Activated CD4-positive, alpha-beta T cell treated with anti-CD3 and anti-CD28 coated beads, Interleukin-2, amount 10 ng/mL, durations not matched to agents 24 days and 14 days (primary cell): ENCODE results near the gene ADGRL3. TPM values are rescaled to one million over a fixed set of nuclear protein-coding genes. Genes with fewer than 3 reads are reported as not detected.

Experiments used
- DNase-seq: peaks from one replicate; pipeline ENCODE4 v3.0.0; 2022
- H3K27ac Mint-ChIP-seq: one replicate; pipeline ENCODE4 v1.8.0; 2022; ENCODE audit warnings: mild to moderate bottlenecking, mixed read lengths
- H3K27me3 Mint-ChIP-seq: one replicate; pipeline ENCODE4 v1.8.0; 2022; ENCODE audit warnings: mixed read lengths
- H3K36me3 Mint-ChIP-seq: one replicate; pipeline ENCODE4 v1.8.0; 2022; ENCODE audit warnings: low read depth, mild to moderate bottlenecking, mixed read lengths
- H3K4me1 Mint-ChIP-seq: one replicate; pipeline ENCODE4 v1.8.0; 2021; ENCODE audit warnings: mixed read lengths
- H3K4me3 Mint-ChIP-seq: one replicate; pipeline ENCODE4 v1.8.0; 2022; ENCODE audit warnings: mild to moderate bottlenecking, moderate library complexity, mixed read lengths
- H3K9me3 Mint-ChIP-seq: one replicate; pipeline ENCODE4 v1.8.0; 2021; ENCODE audit warnings: mixed read lengths
- intact Hi-C: fragments of 100-400 bp; cut with micrococcal nuclease; formaldehyde crosslinking; loops from one replicate; pipeline ENCODE4 v1.15.1; 2023
- total RNA-seq: library from RNA; stranded (reverse); gene quantifications from 2 replicates; pipeline ENCODE4 v1.2.3, GENCODE V29; 2022

ADGRL3 gene
- total RNA-seq, 1 donor from 2014 or later, result not detected

DNA sequence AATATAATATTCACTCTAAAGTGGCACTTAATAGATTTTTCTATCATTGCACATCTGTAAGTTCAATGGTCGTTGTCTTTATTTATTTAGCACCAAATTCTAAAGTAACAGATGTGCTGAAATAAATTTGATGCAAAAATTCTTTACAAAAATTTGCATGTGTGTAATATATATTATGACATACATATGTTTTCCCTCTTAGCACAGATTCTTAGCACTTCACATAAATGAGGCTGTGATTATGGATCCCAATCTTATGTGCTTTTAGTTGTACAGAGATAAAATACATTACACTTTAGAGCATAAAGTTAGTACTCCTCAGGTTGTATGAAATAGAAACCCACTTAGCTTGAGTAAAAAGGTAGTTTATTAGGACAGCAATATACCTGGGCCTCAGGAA, 915.1 kb downstream of the ADGRL3 start:
- Mint-ChIP-seq H3K4me1 (no peaks in the 10 kb centered on the region), H3K27me3 (no peaks in the 10 kb centered on the region), H3K4me3 (no peak overlapping the region), H3K36me3 (no peaks in the 10 kb centered on the region), H3K27ac (no peak overlapping the region), H3K9me3 (no peaks in the 10 kb centered on the region)
- DNase-seq, result no peak
- intact Hi-C loops, result no loop called here

DNA sequence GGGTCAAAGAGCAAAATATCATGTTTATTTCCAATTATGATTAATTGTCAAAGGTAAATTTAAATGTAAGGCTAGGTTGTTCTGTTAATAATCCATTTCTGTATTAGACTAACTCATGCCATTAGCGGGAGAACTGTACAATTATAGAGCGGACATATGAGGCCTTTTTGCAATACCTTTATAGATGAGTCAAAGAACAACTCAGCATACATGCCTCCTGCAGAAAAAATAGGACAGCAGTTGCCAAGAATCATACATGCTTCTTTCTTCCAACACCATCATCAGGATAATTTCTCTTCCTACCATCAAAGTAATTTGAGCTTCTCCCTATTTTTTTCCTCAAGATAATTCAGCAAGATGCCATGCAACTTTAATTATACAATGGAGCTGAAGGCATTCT, 917.8 kb downstream of the ADGRL3 start:
- Mint-ChIP-seq H3K27me3 (no peaks in the 10 kb centered on the region), H3K9me3 (no peaks in the 10 kb centered on the region), H3K36me3 (no peaks in the 10 kb centered on the region), H3K4me1 (no peaks in the 10 kb centered on the region), H3K4me3 (no peak overlapping the region), H3K27ac (no peak overlapping the region)
- intact Hi-C loops, result no loop called here
- no peak for DNase-seq

DNA sequence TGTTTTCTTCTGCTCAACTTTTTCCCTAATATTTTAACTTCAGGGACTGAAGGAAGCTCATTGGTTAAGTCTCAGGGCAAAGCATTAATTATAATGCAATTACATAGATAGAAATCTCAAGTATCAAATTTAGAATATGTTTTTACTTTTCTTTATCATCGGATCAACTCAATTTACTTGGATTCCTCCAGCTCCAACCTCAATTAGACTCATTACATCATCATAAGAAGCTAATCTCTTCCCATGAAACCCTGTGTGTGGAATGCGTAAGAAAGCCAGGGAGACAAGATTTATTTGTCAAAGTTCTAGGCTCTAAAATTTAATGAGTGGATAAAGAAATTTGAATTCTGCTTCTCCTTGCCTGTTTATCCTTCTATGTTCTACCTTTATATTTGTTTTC, 918.4 kb downstream of the ADGRL3 start:
- no peaks in the 10 kb centered on the region for H3K27me3 Mint-ChIP-seq
- intact Hi-C loops, result no loop called here
- no peak for DNase-seq
- no peak overlapping the region for H3K4me3 Mint-ChIP-seq
- H3K27ac Mint-ChIP-seq, result no peak overlapping the region
- no peaks in the 10 kb centered on the region for H3K9me3 Mint-ChIP-seq
- no peaks in the 10 kb centered on the region for H3K4me1 Mint-ChIP-seq
- H3K36me3 Mint-ChIP-seq, result no peaks in the 10 kb centered on the region

DNA sequence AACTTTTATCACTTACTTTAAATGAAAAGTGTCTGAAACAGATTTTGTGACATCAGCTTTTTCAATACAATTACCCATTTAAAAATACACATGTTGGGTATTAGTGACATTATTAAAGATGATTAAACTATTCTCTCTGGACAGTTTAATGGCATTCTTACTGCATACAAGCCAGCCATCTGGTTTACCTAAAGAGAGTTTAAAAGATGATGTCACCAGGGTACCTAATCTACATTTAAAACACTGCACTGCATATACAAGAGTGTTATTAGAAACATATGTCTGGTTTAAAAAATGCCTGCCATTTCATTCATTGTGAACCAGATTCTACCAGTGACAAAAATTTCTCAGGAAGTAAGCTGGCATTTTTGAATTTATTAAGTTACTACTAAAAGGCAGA, 919.1 kb downstream of the ADGRL3 start:
- Mint-ChIP-seq H3K4me1 (no peaks in the 10 kb centered on the region), H3K36me3 (no peaks in the 10 kb centered on the region), H3K4me3 (no peak overlapping the region), H3K27ac (no peak overlapping the region), H3K27me3 (no peaks in the 10 kb centered on the region), H3K9me3 (no peaks in the 10 kb centered on the region)
- intact Hi-C loops, result no loop called here
- DNase-seq, result no peak

DNA sequence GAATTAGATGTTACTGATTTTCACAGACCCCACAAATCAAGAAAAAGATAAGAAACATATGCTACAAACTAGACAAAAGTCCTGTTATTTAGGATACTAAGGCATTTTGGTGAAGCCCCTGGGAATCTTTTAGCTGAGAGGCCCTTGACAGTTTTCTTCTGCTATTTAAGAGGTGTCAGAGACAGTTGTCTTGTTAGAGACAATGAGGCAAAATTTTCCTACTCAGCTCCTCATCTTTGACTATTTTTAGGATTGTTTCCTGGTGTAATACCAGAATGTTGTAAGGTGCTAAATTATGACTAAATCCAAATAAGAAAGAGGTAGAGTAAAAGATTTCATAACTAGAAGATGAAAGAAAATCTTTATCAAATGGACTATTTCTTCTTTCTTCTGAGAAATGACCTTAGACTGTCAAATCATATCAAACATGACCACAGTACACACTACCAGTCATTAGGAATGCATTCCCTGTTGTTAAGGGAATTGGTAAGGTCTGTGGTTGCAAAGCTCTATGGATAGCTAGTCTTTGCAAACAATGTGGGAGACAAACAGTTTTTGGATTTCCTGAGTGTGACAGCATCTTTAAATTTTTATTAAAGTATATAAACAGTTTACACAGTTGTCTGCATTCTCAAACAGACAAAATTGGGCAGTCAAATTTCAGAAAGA, 926.1 kb downstream of the ADGRL3 start:
- Mint-ChIP-seq H3K27me3 (no peaks in the 10 kb centered on the region), H3K4me1 (no peaks in the 10 kb centered on the region), H3K27ac (no peak overlapping the region), H3K36me3 (no peaks in the 10 kb centered on the region), H3K9me3 (no peaks in the 10 kb centered on the region), H3K4me3 (no peak overlapping the region)
- no peak for DNase-seq
- intact Hi-C loops, result no loop called here
